NB4 (cell line): ENCODE results near the gene GMPS.

Experiments used
- CTCF ChIP-seq: IDR thresholded peaks from one replicate; pipeline ENCODE4 v1.5.1; 2012; ENCODE audit warnings: low read depth, low read length
- MAX ChIP-seq: IDR thresholded peaks from 2 replicates; pipeline ENCODE4 v1.6.1; 2011; ENCODE audit warnings: low read depth, low read length
- MYC ChIP-seq: IDR thresholded peaks from 2 replicates; pipeline ENCODE4 v1.6.1; 2011; ENCODE audit warnings: low read depth, low read length
- POLR2A ChIP-seq: IDR thresholded peaks from 2 replicates; pipeline ENCODE4 v1.6.1; 2011; ENCODE audit warnings: mild to moderate bottlenecking; ENCODE audit not compliant: insufficient read length; ENCODE audit errors: extremely low read depth

- TF ChIP-seq MAX: no peak
- TF ChIP-seq CTCF: no peak
- no peak for TF ChIP-seq POLR2A
- no peak for TF ChIP-seq MYC
These were observed 34.9 kb upstream of the GMPS start for GRCh38 chr3:155835341-155836071.
